ENCODE measurements around the gene CCNG1. TPM values are rescaled to one million over a fixed set of nuclear protein-coding genes. Genes with fewer than 3 reads are reported as not detected.
A peak's percentile ranks its signal among the peaks of the same experiment; 100 is the strongest.

Gene CCNG1
- polyA plus RNA-seq, 3 donors: 13.1 to 48.9 (median 46.0) TPM

GRCh38 chr5:163447875-163448274, 10.5 kb downstream of the CCNG1 start:
- no peak for TF ChIP-seq CTCF (IDR thresholded peaks at IDR 0.05)
- Mint-ChIP-seq H3K36me3 (peaks cover 63 to 80% of the 10 kb centered on the region in 2 donors), H3K4me3 (no peak overlapping the region), H3K9me3 (no peaks in the 10 kb centered on the region), H3K27ac (peak overlapping the region in 1 of 7 donors; percentile 86), H3K4me1 (no peaks in the 10 kb centered on the region), H3K27me3 (ENCODE audit: low read depth in 3 of 3) (no peaks in the 10 kb centered on the region)
- Histone ChIP-seq H3K4me1 (ENCODE audit: control insufficient read depth in 1 of 2, insufficient read depth in 2 of 2, low read length in 2 of 2) (no peaks in the 10 kb centered on the region), H2AFZ (ENCODE audit: insufficient read depth, low read depth, low read length, poor library complexity, severe bottlenecking) (no peak overlapping the region), H4K20me1 (ENCODE audit: insufficient read depth, low read length) (no peaks in the 10 kb centered on the region), H3K79me2 (ENCODE audit: insufficient read depth, low read length) (no peaks in the 10 kb centered on the region), H3K4me3 (replicated peaks in 1 of 3; ENCODE audit: low read depth in 2 of 3, low read length in 3 of 3) (no peak overlapping the region), H3K4me2 (replicated peaks; ENCODE audit: extremely low read depth, low read length, poor library complexity, severe bottlenecking) (no peak overlapping the region), H3K36me3 (replicated peaks in 1 of 2; ENCODE audit: control insufficient read depth in 1 of 2, insufficient read depth in 2 of 2, low read length in 2 of 2) (peaks cover 50 to 95% of the 10 kb centered on the region in 2 donors), H3K9me3 (replicated peaks in 1 of 2; ENCODE audit: control insufficient read depth in 1 of 2, insufficient read depth in 1 of 2, low read length in 2 of 2) (no peaks in the 10 kb centered on the region), H3K27ac (ENCODE audit: low read depth in 1 of 2, low read length in 2 of 2) (no peak overlapping the region), H3K27me3 (ENCODE audit: control insufficient read depth in 2 of 2, insufficient read depth in 2 of 2, low read length in 2 of 2) (no peaks in the 10 kb centered on the region), H3K9ac (ENCODE audit: insufficient read depth, low read length, poor library complexity, severe bottlenecking) (no peak overlapping the region)
- intact Hi-C loops (cut with micrococcal nuclease): no loop called here
- DNase-seq: no peak
- no CpG with 5 or more reads among the region's 3 CpGs for WGBS (ENCODE audit: insufficient coverage)

GRCh38 chr5:163448491-163448890, 11.1 kb downstream of the CCNG1 start:
- H3K27ac ChIP-seq (ENCODE audit: low read depth in 1 of 2, low read length in 2 of 2): no peak overlapping the region
- Mint-ChIP-seq H3K4me3 (no peak overlapping the region), H3K27ac (no peak overlapping the region), H3K36me3 (peaks cover 64 to 78% of the 10 kb centered on the region in 2 donors), H3K9me3 (no peaks in the 10 kb centered on the region), H3K27me3 (ENCODE audit: low read depth in 3 of 3) (no peaks in the 10 kb centered on the region), H3K4me1 (no peaks in the 10 kb centered on the region)
- no peak overlapping the region for H3K4me2 ChIP-seq (replicated peaks; ENCODE audit: extremely low read depth, low read length, poor library complexity, severe bottlenecking)
- H3K4me3 ChIP-seq (replicated peaks in 1 of 3; ENCODE audit: low read depth in 2 of 3, low read length in 3 of 3): no peak overlapping the region
- DNase-seq: no peak
- H3K79me2 ChIP-seq (ENCODE audit: insufficient read depth, low read length): no peaks in the 10 kb centered on the region
- H4K20me1 ChIP-seq (ENCODE audit: insufficient read depth, low read length): no peaks in the 10 kb centered on the region
- no peaks in the 10 kb centered on the region for H3K4me1 ChIP-seq (ENCODE audit: control insufficient read depth in 1 of 2, insufficient read depth in 2 of 2, low read length in 2 of 2)
- peaks cover 53 to 95% of the 10 kb centered on the region in 2 donors for H3K36me3 ChIP-seq (replicated peaks in 1 of 2; ENCODE audit: control insufficient read depth in 1 of 2, insufficient read depth in 2 of 2, low read length in 2 of 2)
- intact Hi-C loops (cut with micrococcal nuclease): no loop called here
- no peak overlapping the region for H2AFZ ChIP-seq (ENCODE audit: insufficient read depth, low read depth, low read length, poor library complexity, severe bottlenecking)
- no peaks in the 10 kb centered on the region for H3K9me3 ChIP-seq (replicated peaks in 1 of 2; ENCODE audit: control insufficient read depth in 1 of 2, insufficient read depth in 1 of 2, low read length in 2 of 2)
- no peak overlapping the region for H3K9ac ChIP-seq (ENCODE audit: insufficient read depth, low read length, poor library complexity, severe bottlenecking)
- no peaks in the 10 kb centered on the region for H3K27me3 ChIP-seq (ENCODE audit: control insufficient read depth in 2 of 2, insufficient read depth in 2 of 2, low read length in 2 of 2)
- no peak for TF ChIP-seq CTCF (IDR thresholded peaks at IDR 0.05)

All from CD14-positive monocyte (primary cell).